Kidney tubule cell (primary cell): ENCODE measurements around the gene CEP131.

Experiments
- DNase-seq: peaks from one replicate; pipeline ENCODE4 v3.0.0-alpha.2; 2018; ENCODE audit warnings: low spot score

CEP131 gene

DNA sequence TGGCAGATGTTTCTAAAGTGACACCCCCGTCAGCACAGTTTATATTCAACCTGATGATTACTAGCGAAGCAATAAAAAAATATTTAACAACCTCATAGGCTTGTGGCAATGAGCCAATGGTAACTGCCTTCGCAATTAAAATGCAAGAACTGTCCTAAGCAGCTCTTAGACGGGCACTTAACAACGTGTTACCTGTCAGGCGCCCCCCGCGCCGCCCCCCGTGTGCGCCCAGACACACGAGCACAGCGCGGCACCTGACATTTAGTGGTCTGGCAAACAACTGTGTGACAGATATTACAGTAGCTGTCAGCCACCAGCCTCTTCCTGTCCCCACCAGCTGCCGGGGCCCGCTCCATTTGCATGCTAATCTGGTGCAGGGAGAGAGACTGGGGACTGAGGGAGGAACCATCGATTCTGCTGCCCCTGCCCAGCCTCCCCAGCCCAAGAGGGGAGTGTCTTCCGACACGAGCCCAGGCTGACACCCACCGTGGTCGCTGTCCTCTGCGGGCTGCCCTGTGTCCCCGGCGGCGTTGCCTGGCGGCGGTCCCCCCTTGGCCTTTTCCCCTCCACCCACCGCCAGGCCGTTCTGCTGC lies 29.0 kb upstream of the CEP131 start:
- DNase-seq = no peak

GRCh38 chr17:81251094-81251708 lies 28.4 kb upstream of the CEP131 start:
- DNase-seq = no peak

GRCh38 chr17:81250286-81251093 lies 27.7 kb upstream of the CEP131 start:
- no peak for DNase-seq

DNA sequence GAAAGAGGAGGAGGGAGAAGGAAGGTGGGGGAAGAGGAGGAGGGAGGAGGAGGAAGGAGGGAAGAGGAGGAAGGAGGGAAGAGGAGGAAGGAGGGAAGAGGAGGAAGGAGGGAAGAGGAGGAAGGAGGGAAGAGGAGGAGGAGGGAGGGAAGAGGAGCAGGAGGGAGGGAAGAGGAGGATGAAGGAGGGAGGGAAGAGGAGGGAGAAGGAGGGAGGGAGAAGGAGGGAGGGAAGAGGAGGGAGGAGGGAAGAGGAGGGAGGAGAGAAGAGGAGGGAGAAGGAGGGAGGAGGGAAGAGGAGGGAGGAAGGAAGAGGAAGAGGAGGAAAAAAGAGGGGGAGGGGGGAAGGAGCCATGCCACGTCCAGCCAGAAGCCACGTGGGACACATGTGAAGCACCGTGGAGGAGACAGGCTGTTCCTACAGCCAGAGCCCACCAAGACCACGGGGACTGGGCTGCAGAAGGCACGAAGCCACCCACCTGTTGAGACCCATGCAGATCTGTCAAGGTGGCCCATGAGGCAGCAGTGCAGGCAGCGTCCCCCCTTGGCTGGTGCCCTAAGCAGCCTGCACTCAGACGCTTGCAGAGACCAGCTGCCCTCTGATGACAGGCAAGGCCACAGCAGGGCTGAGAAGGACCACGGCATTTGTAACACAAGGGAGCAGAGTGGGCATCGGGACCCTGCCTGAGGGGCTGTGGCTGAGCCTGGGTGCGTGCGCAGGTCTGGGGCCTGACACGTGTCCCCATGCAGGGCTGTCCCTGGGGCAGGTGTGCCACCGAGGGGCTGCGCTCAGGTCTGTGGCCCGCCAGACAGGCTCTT lies 26.7 kb upstream of the CEP131 start:
- peak; percentile 13 for DNase-seq

GRCh38 chr17:81248649-81249048 lies 25.9 kb upstream of the CEP131 start:
- DNase-seq = no peak

DNA sequence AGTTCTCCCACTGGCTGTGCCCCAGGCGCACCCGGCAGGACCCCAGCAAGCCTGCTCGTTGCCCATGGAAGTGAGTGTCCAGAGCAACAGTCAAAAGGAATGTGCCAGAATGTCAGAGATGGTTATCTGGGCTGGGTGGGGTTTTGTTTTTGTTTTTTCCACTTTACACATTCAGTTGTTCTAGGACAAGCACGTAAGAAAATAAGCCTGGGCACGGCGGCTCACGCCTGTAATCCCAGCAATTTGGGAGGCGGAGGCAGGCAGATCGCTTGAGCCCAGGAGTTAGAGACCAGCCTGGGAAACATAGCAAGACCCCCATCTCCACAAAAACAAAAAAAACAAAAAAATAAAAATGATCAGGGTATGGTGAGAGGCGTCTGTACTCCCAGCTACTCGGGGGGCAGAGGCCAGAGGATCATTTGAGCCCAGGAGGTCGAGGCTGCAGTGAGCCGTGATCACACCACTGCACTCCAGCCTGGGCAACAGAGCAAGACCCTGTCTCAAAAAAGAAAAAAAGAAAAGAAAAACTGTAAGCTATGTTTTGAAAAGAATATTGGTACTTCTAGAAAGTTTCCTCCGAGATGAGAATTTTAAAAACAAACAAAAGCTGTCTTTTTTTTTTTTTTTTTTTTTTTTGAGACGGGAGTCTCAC lies 24.7 kb upstream of the CEP131 start:
- no peak for DNase-seq

DNA sequence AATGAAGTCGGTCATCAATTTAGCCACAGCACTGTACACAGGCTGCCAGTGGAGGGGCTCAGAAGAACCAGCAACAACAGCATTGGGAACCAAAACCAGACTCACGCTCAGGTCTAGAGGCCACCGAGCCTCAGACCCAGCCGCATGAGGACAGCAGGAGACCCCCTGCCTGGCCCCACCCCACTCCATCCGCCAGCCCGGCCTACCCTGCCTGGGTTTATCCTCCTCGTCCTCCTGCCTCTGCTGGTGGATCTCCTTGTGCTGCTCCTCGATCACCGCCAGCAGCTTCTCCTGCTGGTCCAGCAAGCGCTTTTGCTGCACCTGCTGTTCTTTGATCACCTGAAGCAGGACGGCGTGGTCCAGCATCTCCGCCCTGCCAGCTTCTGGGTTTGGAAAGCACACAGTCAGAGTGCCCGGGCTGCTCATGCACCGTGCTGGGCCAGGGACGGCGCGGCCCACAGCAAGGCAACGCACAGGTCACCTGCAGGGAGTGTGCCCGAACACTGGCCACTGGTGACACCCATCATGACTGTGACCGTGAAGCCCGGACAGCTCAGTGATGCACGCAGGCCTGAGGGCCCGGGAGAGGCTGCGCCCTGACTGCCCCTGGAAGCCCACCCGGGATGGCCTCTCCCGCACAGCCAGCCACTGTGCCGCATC lies 24.0 kb upstream of the CEP131 start:
- no peak for DNase-seq

DNA sequence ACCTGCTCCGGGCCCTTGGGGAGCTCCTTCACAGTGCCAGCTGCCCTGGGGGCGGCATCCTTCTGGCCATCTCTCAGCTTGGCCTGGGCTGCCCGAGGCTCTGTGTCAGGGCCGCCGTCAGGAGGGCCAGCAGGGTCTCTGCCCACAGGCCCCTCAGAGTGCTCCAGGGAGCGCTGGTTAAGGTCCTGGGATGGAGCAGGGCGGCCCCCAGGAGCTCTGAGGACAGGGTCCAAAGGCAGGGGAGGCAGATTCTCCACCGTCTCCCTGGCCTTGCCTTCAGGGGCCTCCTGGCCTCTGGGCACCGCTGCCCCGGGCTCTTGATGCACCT lies 23.5 kb upstream of the CEP131 start:
- no peak for DNase-seq

DNA sequence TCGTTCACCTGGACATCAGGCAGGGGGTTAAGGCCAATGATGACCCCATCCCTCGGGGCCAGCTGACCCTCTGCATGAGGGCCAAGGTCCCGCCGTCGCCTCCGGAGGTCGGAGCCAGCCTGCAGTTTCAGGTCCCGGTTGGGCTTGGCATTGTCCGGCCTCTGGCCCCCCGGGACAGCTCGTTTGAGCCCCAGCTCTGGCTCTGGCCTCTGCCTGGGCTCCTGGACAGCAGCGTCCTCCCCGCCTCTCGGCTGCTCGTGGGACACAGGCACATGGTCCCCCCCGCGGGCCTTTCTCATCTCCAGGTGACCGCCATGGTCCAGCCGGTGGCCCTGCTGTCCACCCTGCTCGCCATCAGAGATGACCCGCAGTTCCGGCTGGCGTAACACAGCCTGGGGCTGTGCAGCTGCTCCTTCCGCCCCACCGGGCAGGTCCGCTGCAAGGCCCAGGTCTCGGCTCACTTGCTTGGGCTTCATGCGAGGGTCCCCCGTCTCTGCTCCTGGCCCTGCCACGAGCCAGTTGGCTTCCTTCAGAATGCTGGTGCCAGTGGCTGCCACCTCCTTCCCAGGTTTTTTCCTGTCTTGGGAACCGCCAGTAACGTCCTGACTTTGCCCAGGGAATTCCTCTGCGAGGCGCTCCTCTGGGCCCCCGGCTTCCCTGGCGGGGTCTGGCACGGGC lies 23.0 kb upstream of the CEP131 start:
- DNase-seq = no peak

DNA sequence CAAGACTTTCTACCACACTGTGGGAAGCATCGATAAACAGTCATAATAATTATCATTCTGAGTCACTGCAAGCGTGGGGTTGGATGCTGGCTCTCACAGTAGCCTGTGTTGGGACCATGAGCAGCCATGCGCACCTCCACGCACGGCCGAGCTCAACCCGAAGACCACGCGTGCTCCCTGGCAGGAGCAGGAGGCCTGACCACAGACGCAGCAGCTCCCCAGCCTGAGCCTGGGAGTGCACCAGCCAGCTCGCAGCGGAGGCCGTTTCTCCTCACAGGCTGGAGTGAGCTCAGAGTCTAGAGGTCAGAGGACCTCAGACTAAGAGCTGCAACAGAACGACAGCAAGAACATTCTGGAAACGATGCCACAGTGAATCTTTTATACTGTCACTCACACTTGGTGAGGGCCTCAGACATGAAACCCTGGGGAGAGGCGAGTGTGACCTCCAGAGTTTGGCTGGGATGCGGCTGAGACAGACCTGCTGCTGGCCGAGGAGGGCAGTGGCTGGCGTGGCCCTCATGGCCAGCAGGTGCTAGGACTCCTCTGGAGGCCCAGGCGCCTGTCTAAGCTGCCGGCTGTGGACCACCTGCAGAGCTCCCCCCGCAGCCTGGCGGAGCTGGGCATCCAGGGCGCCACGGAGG lies 22.4 kb upstream of the CEP131 start:
- peak; percentile 90 for DNase-seq

- DNase-seq = no peak
Observed at GRCh38 chr17:81244358-81245023, 21.7 kb upstream of the CEP131 start.

DNA sequence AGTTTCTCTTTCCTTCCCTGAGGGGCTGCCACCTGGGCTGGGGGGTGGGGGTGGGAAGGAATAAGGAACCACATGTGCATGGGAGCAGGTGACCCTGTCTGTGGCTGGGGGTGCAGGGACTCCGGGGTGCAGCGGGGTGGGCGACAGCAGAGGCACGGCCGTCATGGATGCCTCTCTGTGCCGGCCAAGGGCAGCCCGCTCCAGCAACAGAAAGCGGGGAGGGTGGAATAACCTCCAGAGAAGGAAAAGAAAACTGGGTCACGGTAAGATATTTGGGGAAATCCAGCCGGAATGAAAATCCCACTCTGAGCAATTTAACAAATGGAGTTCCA lies 20.5 kb upstream of the CEP131 start:
- DNase-seq = no peak

- no peak for DNase-seq
Observed at GRCh38 chr17:81242421-81243332, 19.9 kb upstream of the CEP131 start.

GRCh38 chr17:81241648-81242420 lies 19.1 kb upstream of the CEP131 start:
- DNase-seq = peak; percentile 37

DNA sequence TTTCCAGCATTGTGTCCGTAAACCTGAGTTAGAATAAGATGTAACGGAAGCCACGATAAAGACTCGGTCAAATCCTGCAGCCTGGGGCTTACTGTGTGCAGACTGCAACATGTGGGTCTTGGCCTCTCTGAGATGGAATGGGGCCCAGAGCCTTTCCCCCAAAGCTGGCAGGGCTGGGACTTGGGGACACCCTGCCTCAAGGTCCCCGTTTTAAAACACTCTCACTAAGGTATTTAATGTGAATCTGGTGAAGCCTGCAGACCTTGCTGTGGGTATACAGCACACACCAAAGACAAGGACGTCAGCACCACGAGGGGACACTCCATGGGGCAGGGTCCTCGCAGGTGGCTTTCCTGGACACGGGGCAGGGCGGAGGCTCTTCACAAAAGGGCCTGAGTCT lies 18.4 kb upstream of the CEP131 start:
- DNase-seq = no peak

DNA sequence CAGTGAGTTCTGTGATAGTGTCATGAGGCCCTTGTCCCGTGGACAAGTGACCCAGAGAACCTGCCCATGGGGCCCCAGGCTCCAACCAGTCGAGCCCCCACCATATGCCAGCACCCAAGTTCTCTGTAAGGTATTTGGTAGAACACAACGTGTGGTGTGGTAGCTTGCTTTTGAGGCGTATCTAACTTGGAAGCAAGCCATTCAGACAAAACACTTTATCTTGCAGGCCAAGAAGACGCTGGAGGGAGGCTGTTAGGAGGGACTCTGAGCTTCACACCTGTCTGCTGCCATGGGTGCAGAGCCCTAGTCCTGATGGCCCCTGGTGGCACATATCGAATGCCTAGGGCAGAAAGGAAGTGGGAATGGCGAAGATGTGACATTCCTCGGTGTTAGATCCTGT lies 18.0 kb upstream of the CEP131 start:
- no peak for DNase-seq

DNA sequence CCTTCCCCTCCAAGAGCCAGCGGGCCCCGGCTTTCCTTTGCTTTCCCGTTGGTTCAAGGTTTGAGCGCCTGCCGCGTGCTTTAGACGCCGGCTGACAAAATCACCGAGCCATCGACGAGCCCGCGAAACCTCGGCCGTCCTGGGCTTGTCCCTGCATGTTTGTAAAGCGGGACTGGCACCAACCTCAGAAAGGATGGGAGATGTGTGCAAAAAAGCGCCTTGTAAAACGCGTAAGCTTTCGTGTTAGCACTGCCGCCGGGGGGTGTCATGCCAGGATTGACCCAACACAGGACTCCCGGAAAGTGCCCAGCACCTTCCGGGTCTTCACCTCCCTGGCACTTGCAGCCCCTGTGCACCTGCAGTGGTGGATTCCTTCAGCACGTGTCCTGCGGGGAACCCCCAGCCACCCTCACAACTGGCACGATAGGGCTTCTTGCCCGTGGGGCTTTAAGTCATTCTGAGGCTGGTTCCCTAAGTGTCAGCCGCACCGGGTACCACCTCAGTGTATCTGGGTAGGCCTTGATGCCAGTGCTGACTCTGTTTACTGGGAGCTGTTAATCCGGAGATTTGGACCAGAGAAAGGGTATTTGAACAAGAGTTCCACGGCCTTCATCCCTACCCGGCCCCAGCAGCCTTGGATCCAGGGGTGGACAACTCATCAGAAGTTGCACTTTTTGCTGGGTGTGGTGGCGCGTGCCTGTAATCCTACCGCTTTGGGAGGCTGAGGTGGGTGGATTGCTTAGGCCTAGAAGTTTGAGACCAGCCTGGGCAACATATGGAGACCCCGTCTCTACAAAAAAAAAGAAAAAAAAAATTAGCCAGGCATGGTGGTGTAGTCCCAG lies 17.2 kb upstream of the CEP131 start:
- peak; percentile 33 for DNase-seq
